HEK293 (cell line): ENCODE results near the gene SERTAD1.
A peak's percentile ranks its signal among the peaks of the same experiment; 100 is the strongest.

Source experiments
- BCL11A ChIP-seq: fragments of 450-650 bp; formaldehyde crosslinking; IDR thresholded peaks from 2 replicates; pipeline ENCODE4 v1.5.1; 2016; ENCODE audit warnings: low read depth, missing biosample characterization, missing genetic modification characterization
- HIC1 ChIP-seq: fragments of 450-650 bp; formaldehyde crosslinking; IDR thresholded peaks from 2 replicates; pipeline ENCODE4 v1.5.1; 2016; ENCODE audit warnings: missing biosample characterization, missing genetic modification characterization
- PBX3 ChIP-seq: sonication (generic); formaldehyde crosslinking; IDR thresholded peaks from 2 replicates; pipeline ENCODE4 v1.8.1; 2022; ENCODE audit warnings: mild to moderate bottlenecking, moderate library complexity, missing genetic modification reagents
- PRDM1 ChIP-seq: fragments of 450-650 bp; formaldehyde crosslinking; IDR thresholded peaks from 2 replicates; pipeline ENCODE4; 2016; ENCODE audit warnings: missing biosample characterization, missing genetic modification characterization
- PRDM2 ChIP-seq: fragments of 450-650 bp; formaldehyde crosslinking; IDR thresholded peaks from 2 replicates; pipeline ENCODE4 v1.5.1; 2016; ENCODE audit warnings: missing biosample characterization, missing genetic modification characterization, borderline replicate concordance
- PRDM4 ChIP-seq: fragments of 450-650 bp; formaldehyde crosslinking; IDR thresholded peaks from 2 replicates; pipeline ENCODE4 v1.5.1; 2017; ENCODE audit warnings: missing biosample characterization, missing genetic modification characterization
- SALL2 ChIP-seq: fragments of 450-650 bp; formaldehyde crosslinking; IDR thresholded peaks from 2 replicates; pipeline ENCODE4 v1.5.0; 2017; ENCODE audit warnings: missing biosample characterization, mild to moderate bottlenecking, missing genetic modification characterization, borderline replicate concordance
- ZBTB11 ChIP-seq: fragments of 450-650 bp; formaldehyde crosslinking; conservative IDR thresholded peaks from 2 replicates; pipeline ENCODE4 v1.5.1; 2016; ENCODE audit warnings: low read depth, missing biosample characterization, missing genetic modification characterization
- ZEB2 ChIP-seq: fragments of 450-650 bp; formaldehyde crosslinking; IDR thresholded peaks from 2 replicates; pipeline ENCODE4 v1.5.1; 2016; ENCODE audit warnings: missing biosample characterization, missing genetic modification characterization
- ZFP41 ChIP-seq: fragments of 450-650 bp; formaldehyde crosslinking; IDR thresholded peaks from 2 replicates; pipeline ENCODE4 v1.5.1; 2016; ENCODE audit warnings: missing biosample characterization, missing genetic modification characterization, borderline replicate concordance
- ZFP69B ChIP-seq: fragments of 450-650 bp; formaldehyde crosslinking; IDR thresholded peaks from 2 replicates; pipeline ENCODE4 v1.5.1; 2016; ENCODE audit warnings: missing biosample characterization, missing genetic modification characterization
- ZNF114 ChIP-seq: fragments of 450-650 bp; formaldehyde crosslinking; IDR thresholded peaks from 2 replicates; pipeline ENCODE4 v1.5.0; 2017; ENCODE audit warnings: missing biosample characterization, missing genetic modification characterization
- ZNF184 ChIP-seq: fragments of 450-650 bp; IDR thresholded peaks from 2 replicates; pipeline ENCODE4 v1.5.1; 2018; ENCODE audit warnings: missing biosample characterization, mild to moderate bottlenecking, missing genetic modification characterization
- ZNF24 ChIP-seq: fragments of 450-650 bp; formaldehyde crosslinking; IDR thresholded peaks from 2 replicates; pipeline ENCODE4 v1.5.1; 2016; ENCODE audit warnings: missing biosample characterization, missing genetic modification characterization
- ZNF473 ChIP-seq: fragments of 450-650 bp; formaldehyde crosslinking; IDR thresholded peaks from 2 replicates; pipeline ENCODE4 v1.5.1; 2017; ENCODE audit warnings: missing biosample characterization, missing genetic modification characterization
- ZNF544 ChIP-seq: fragments of 450-650 bp; formaldehyde crosslinking; IDR thresholded peaks from 2 replicates; pipeline ENCODE4 v1.5.0; 2017; ENCODE audit warnings: missing biosample characterization, missing genetic modification characterization
- ZNF548 ChIP-seq: fragments of 450-650 bp; formaldehyde crosslinking; IDR thresholded peaks from 2 replicates; pipeline ENCODE4 v1.5.1; 2016; ENCODE audit warnings: missing biosample characterization, missing genetic modification characterization
- ZNF585B ChIP-seq: fragments of 450-650 bp; formaldehyde crosslinking; IDR thresholded peaks from 2 replicates; pipeline ENCODE4 v1.5.1; 2016; ENCODE audit warnings: missing biosample characterization, missing genetic modification characterization
- ZNF658 ChIP-seq: fragments of 450-650 bp; formaldehyde crosslinking; IDR thresholded peaks from 2 replicates; pipeline ENCODE4; 2016; ENCODE audit warnings: missing biosample characterization, missing genetic modification characterization
- ZNF677 ChIP-seq: fragments of 450-650 bp; IDR thresholded peaks from 2 replicates; pipeline ENCODE4 v1.5.0; 2018; ENCODE audit warnings: missing biosample characterization, mild to moderate bottlenecking, missing genetic modification characterization, moderate library complexity
- ZSCAN4 ChIP-seq: fragments of 450-650 bp; formaldehyde crosslinking; IDR thresholded peaks from 2 replicates; pipeline ENCODE4 v1.5.1; 2017; ENCODE audit warnings: missing biosample characterization, missing genetic modification characterization
- ZXDB ChIP-seq: fragments of 450-650 bp; formaldehyde crosslinking; IDR thresholded peaks from 2 replicates; pipeline ENCODE4 v1.5.1; 2016; ENCODE audit warnings: missing biosample characterization, missing genetic modification characterization

The SERTAD1 gene

GRCh38 chr19:40425450-40426287 is at the start of gene SERTAD1 (continued):
- TF ChIP-seq HIC1 (tag by site-specific recombination): peak; percentile 93
- peak; percentile 85; the same call in 1 of the 2 replicates for TF ChIP-seq ZEB2 (tag by site-specific recombination)
- TF ChIP-seq ZNF184: 0 out of 2 replicates have a peak, but pooled peaks have one; percentile 69
- no peak for TF ChIP-seq SALL2 (tag by site-specific recombination)
- TF ChIP-seq PRDM2: no peak
- no peak; the same call in none of the 2 replicates for TF ChIP-seq PRDM4 (tag by site-specific recombination)
- no peak for TF ChIP-seq ZNF544 (tag by site-specific recombination)
- TF ChIP-seq ZBTB11 (tag by site-specific recombination): peak; percentile 73
- no peak for TF ChIP-seq ZNF658 (tag by site-specific recombination)
- no peak for TF ChIP-seq ZSCAN4
- no peak; the same call in 1 of the 2 replicates for TF ChIP-seq ZNF585B (tag by site-specific recombination)
- no peak for TF ChIP-seq ZNF473 (tag by site-specific recombination)
- peak; percentile 46; the same call in 1 of the 2 replicates for TF ChIP-seq ZNF24 (tag by site-specific recombination)
- no peak for TF ChIP-seq ZNF114 (tag by site-specific recombination)
- TF ChIP-seq ZFP41 (tag by site-specific recombination): no peak
- TF ChIP-seq PBX3 (CRISPR knock-in tag): no peak; the same call in 1 of the 2 replicates
- peak; percentile 77 for TF ChIP-seq BCL11A (tag by site-specific recombination)
- peak; percentile 26 for TF ChIP-seq ZFP69B
- no peak for TF ChIP-seq PRDM1 (tag by site-specific recombination)
- TF ChIP-seq ZNF677 (tag by site-specific recombination): no peak
- TF ChIP-seq ZNF548 (tag by site-specific recombination): no peak
- peak; percentile 90 for TF ChIP-seq ZXDB (tag by site-specific recombination)
